CD4-positive, alpha-beta T cell (primary cell): Measurements from ENCODE around the gene NOP16. TPM values are rescaled to one million over a fixed set of nuclear protein-coding genes. Genes with fewer than 3 reads are reported as not detected.

Experiments used
- ATAC-seq: fragments of 200-7000 bp; cut with Tn5 transposase; one replicate; pipeline ENCODE4 v1.10.0; 2022; ENCODE audit warnings: mild to moderate bottlenecking; ENCODE audit not compliant: poor library complexity
- CTCF ChIA-PET: fragments of 350-600 bp; sonication (Branson Sonifier 250); formaldehyde crosslinking; loops from one replicate; lab custom pipeline; 2021; ENCODE audit warnings: antibody characterized with exemption, inconsistent platforms; lab: Charles Lee
- POLR2A ChIA-PET: fragments of 350-600 bp; sonication (Branson Sonifier 250); formaldehyde crosslinking; loops from one replicate; lab custom pipeline; 2021; ENCODE audit warnings: antibody characterized with exemption, inconsistent platforms; lab: Charles Lee
- DNase-seq, 14 experiments: peaks; one replicate each; pipeline ENCODE4 v3.0.0-alpha.2; 2013 to 2020; ENCODE audit warnings: mixed read lengths in 2 of 14
- H3K27ac ChIP-seq, 2 donors: one replicate each; pipeline versions ENCODE4 v1.5.1 to v1.7.0; 2013; ENCODE audit warnings: low read length in 2 of 2, low read depth in 1 of 2, mild to moderate bottlenecking in 1 of 2
- H3K27me3 ChIP-seq, 2 experiments: 1 replicate in 1 of 2; 2 replicates in 1 of 2; pipeline versions ENCODE4 v1.6.1 to v1.7.0; 2013; ENCODE audit warnings: low read length in 2 of 2, control low read depth in 1 of 2, mild to moderate bottlenecking in 1 of 2, moderate library complexity in 1 of 2; ENCODE audit not compliant: insufficient read depth in 2 of 2, control insufficient read depth in 1 of 2
- H3K36me3 ChIP-seq: one replicate; pipeline ENCODE4 v1.6.1; 2013; ENCODE audit warnings: low read length, control low read depth; ENCODE audit not compliant: insufficient read depth
- H3K4me1 ChIP-seq: one replicate; pipeline ENCODE4 v1.6.1; 2013; ENCODE audit warnings: low read length, control low read depth; ENCODE audit not compliant: insufficient read depth
- H3K4me3 ChIP-seq: one replicate; pipeline ENCODE4 v1.5.1; 2013; ENCODE audit warnings: mild to moderate bottlenecking, low read length, moderate library complexity
- H3K9me3 ChIP-seq, 2 experiments: 1 replicate in 1 of 2; 2 replicates in 1 of 2; pipeline versions ENCODE4 v1.6.1 to v1.7.0; 2013; ENCODE audit warnings: low read length in 2 of 2, mild to moderate bottlenecking in 2 of 2, control low read depth in 1 of 2, moderate library complexity in 1 of 2; ENCODE audit not compliant: control insufficient read depth in 1 of 2, insufficient read depth in 1 of 2
- H3K27ac Mint-ChIP-seq: one replicate; pipeline ENCODE4 v1.8.0; 2020; ENCODE audit warnings: mixed read lengths
- H3K27me3 Mint-ChIP-seq: one replicate; pipeline ENCODE4 v1.8.0; 2021; ENCODE audit warnings: mixed read lengths
- H3K36me3 Mint-ChIP-seq: one replicate; pipeline ENCODE4 v1.8.0; 2021; ENCODE audit warnings: low read depth, mixed read lengths
- H3K4me1 Mint-ChIP-seq: one replicate; pipeline ENCODE4 v1.8.0; 2021; ENCODE audit warnings: low read depth, mixed read lengths
- H3K4me3 Mint-ChIP-seq: one replicate; pipeline ENCODE4 v1.8.0; 2020; ENCODE audit warnings: mild to moderate bottlenecking, mixed read lengths
- H3K9me3 Mint-ChIP-seq: one replicate; pipeline ENCODE4 v1.8.0; 2020; ENCODE audit warnings: mixed read lengths
- intact Hi-C, 2 experiments: fragments of 100-400 bp; cut with DNase I in 1 of 2; cut with micrococcal nuclease in 1 of 2; formaldehyde crosslinking; loops; one replicate each; pipeline versions ENCODE4 v1.15.1 to v1.9.0; 2023 to 2025; cut with DNase I, micrococcal nuclease
- total RNA-seq, 174 experiments: library from RNA in 2 of 174; stranded (reverse) in 2 of 174; gene quantifications; one replicate each; pipeline ENCODE4 v1.2.3 and lab custom pipeline; 2021 to 2026
- TF ChIP-seq, protein P1 (sequence below): fragments of 200-600 bp; IDR thresholded peaks from one replicate; pipeline ENCODE4 v1.8.0; 2022; ENCODE audit warnings: antibody characterized with exemption, mild to moderate bottlenecking

NOP16 gene
- total RNA-seq, 2 experiments from 2014 or later, result 12.0 to 14.5 TPM

DNA sequence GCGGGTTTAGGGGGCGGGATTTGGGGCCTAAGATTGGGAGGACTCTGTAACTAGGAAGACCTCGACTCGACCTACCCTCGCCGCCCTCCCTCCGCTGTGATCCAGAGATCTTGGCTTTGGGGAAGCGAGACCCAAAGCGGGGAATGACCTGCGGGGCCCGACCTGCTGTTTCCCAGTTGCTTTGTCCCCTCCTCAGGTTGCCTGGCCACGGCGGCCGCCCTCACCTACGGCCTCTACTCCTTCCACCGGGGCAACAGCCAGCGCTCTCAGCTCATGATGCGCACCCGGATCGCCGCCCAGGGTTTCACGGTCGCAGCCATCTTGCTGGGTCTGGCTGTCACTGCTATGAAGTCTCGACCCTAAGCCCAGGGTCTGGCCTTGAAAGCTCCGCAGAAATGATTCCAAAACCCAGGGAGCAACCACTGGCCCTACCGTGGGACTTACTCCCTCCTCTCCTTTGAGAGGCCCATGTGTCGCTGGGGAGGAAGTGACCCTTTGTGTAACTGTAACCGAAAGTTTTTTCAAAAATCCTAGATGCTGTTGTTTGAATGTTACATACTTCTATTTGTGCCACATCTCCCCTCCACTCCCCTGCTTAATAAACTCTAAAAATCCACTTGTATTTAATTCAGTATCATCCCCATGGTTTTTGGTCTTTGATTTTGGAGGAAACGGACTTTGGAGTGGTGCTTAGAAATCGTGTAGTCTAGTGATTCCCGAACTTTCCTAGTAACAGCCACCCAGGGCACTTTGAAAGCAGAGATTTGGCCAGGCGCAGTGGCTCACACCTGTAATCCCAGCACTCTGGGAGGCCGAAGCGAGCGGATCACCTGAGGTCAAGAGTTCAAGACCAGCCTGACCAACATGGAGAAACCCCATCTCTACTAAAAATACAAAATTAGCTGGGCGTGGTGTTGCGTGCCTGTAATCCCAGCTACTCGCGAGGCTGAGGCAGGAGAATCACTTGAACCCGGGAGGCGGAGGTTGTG is 1.0 kb upstream of the NOP16 start:
- H3K4me3 Mint-ChIP-seq, result peak overlapping the region; percentile 98
- no peaks in the 10 kb centered on the region for H3K27me3 Mint-ChIP-seq
- intact Hi-C loops, result loop anchor here (2.0 to 10.0 kb wide), 6 partner anchors 59 to 1168 kb away; partner anchors contain the start of genes FAF2 (in 2 of the 2), FGFR4 (in 1 of the 2), LMAN2 (in 1 of the 2) and RGS14 (in 1 of the 2)
- peak overlapping the region; percentile 97 for H3K27ac Mint-ChIP-seq
- peaks cover 59% of the 10 kb centered on the region for H3K36me3 Mint-ChIP-seq
- no peak for DNase-seq
- no peaks in the 10 kb centered on the region for H3K9me3 Mint-ChIP-seq
- peaks cover 0 to 5% of the 10 kb centered on the region in 2 experiments for H3K9me3 ChIP-seq
- CTCF ChIA-PET, result no interaction called here
- no peaks in the 10 kb centered on the region for H3K27me3 ChIP-seq
- peak; percentile 35 for ATAC-seq
- POLR2A ChIA-PET, result interaction anchor here (0.9 to 4.8 kb wide), 11 partner anchors 15 to 744 kb away, joined by 3 to 77 read pairs (median 7); partner anchors contain the start of genes ARL10, FAF2, KIAA1191 and RNF44
- peaks cover 41% of the 10 kb centered on the region for H3K36me3 ChIP-seq
- TF ChIP-seq, protein P1, sequence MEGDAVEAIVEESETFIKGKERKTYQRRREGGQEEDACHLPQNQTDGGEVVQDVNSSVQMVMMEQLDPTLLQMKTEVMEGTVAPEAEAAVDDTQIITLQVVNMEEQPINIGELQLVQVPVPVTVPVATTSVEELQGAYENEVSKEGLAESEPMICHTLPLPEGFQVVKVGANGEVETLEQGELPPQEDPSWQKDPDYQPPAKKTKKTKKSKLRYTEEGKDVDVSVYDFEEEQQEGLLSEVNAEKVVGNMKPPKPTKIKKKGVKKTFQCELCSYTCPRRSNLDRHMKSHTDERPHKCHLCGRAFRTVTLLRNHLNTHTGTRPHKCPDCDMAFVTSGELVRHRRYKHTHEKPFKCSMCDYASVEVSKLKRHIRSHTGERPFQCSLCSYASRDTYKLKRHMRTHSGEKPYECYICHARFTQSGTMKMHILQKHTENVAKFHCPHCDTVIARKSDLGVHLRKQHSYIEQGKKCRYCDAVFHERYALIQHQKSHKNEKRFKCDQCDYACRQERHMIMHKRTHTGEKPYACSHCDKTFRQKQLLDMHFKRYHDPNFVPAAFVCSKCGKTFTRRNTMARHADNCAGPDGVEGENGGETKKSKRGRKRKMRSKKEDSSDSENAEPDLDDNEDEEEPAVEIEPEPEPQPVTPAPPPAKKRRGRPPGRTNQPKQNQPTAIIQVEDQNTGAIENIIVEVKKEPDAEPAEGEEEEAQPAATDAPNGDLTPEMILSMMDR, result no peak
- peak overlapping the region; percentile 87 to 95 for H3K27ac ChIP-seq
- peaks cover 38% of the 10 kb centered on the region for H3K4me1 Mint-ChIP-seq
- H3K4me1 ChIP-seq, result peaks cover 33% of the 10 kb centered on the region
- H3K4me3 ChIP-seq, result peak overlapping the region; percentile 79

DNA sequence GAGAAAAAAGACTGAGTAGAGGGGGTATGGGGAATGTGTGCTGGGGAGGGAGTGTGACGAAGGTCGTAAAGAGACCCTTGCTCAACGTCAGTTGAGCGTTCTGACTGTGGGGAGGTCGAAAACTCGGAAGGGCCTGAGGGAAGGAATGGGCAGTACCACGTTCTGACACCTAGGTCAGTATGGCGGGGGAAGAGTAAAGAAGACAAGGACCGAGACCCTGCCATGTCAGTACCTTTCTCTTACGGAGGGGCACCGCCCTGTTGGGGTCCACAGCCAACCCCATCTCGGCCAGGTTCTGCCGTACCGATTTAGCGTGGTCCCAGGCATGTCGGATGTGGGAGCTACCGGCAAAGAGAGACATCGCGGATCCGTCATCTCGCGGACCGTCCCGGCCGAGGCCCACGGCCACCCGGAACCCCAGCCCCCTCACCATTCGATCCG is 375 bp downstream of the NOP16 start:
- Mint-ChIP-seq H3K4me1 (peaks cover 38% of the 10 kb centered on the region), H3K4me3 (peak overlapping the region; percentile 98), H3K9me3 (no peaks in the 10 kb centered on the region), H3K27me3 (no peaks in the 10 kb centered on the region), H3K27ac (peak overlapping the region; percentile 97), H3K36me3 (peaks cover 68% of the 10 kb centered on the region)
- DNase-seq (peak in 1 of 14 experiments; percentile 17), ATAC-seq (no peak)
- H3K27me3 ChIP-seq, result no peaks in the 10 kb centered on the region
- ChIA-PET CTCF (interaction anchor here (0.6 to 1.8 kb wide), 2 partner anchors 60 to 617 kb away, joined by 3 to 6 read pairs; no protein-coding TSS in a partner anchor), POLR2A (interaction anchor here (0.5 to 4.8 kb wide), 8 partner anchors 23 to 259 kb away, joined by 3 to 77 read pairs (median 7); partner anchors contain the start of genes ARL10, CLTB, FAF2 and KIAA1191)
- peaks cover 47% of the 10 kb centered on the region for H3K36me3 ChIP-seq
- intact Hi-C loops, result loop anchor here (1.0 to 10.0 kb wide), 6 partner anchors 27 to 1169 kb away; partner anchors contain the start of genes FAF2 (in 2 of the 2), KIAA1191 (in 2 of the 2), FGFR4 (in 1 of the 2) and LMAN2 (in 1 of the 2)
- H3K4me3 ChIP-seq, result peak overlapping the region; percentile 79
- H3K27ac ChIP-seq, result peak overlapping the region in 1 of 2 donors; percentile 95
- H3K9me3 ChIP-seq, result peaks cover 0 to 5% of the 10 kb centered on the region in 2 experiments
- peaks cover 33% of the 10 kb centered on the region for H3K4me1 ChIP-seq
- TF ChIP-seq, protein P1, result no peak

DNA sequence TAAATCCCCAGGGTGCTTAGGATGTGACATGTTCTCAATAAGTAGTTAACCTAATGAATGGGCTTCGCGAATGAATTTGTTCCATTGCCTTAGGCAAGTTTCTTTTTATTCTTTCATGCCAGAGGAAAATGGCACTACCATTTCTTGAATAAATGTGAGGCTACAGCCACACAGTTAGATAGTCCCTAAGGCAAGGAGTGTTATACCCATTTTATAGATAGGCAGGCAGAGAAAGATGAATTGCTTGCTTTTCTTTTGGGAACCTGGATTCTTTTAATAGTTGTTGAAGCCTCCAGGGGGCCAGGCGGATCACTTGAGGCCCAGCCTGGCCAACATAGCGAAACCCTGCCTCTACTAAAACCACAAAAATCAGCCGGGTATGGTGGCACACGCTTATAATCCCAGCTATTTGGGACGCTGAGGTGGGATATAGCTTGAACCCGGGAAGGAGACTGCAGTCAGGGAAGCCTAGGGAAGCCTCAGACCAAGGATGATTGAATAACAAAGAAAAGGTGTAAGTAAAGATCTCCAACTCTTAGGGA is 943 bp downstream of the NOP16 start:
- H3K4me3 ChIP-seq, result peak overlapping the region; percentile 79
- H3K27ac Mint-ChIP-seq, result peak overlapping the region; percentile 97
- TF ChIP-seq, protein P1, result no peak
- peaks cover 38% of the 10 kb centered on the region for H3K4me1 Mint-ChIP-seq
- peaks cover 33% of the 10 kb centered on the region for H3K4me1 ChIP-seq
- peaks cover 72% of the 10 kb centered on the region for H3K36me3 Mint-ChIP-seq
- intact Hi-C loops, result loop anchor here (5.0 to 10.0 kb wide), 4 partner anchors 147 to 1170 kb away; partner anchors contain the start of genes FGFR4 (in 1 of the 2), LMAN2 (in 1 of the 2), RGS14 (in 1 of the 2) and RNF44 (in 1 of the 2)
- CTCF ChIA-PET, result interaction anchor here (1.8 kb wide), 1 partner anchor 60 kb away, joined by 6 read pairs; no protein-coding TSS in a partner anchor
- H3K27me3 Mint-ChIP-seq, result no peaks in the 10 kb centered on the region
- no peaks in the 10 kb centered on the region for H3K27me3 ChIP-seq
- H3K27ac ChIP-seq, result no peak overlapping the region
- POLR2A ChIA-PET, result interaction anchor here (1.3 to 4.8 kb wide), 3 partner anchors 26 to 60 kb away, joined by 3 to 77 read pairs (median 15); partner anchors contain the start of genes CLTB, FAF2 and KIAA1191
- H3K4me3 Mint-ChIP-seq, result peak overlapping the region; percentile 98
- H3K9me3 Mint-ChIP-seq, result no peaks in the 10 kb centered on the region
- ATAC-seq (no peak), DNase-seq (no peak)
- peaks cover 48% of the 10 kb centered on the region for H3K36me3 ChIP-seq
- peaks cover 0 to under 1% of the 10 kb centered on the region in 2 experiments for H3K9me3 ChIP-seq
